ENCODE measurements around the gene ZFP69B. TPM values are rescaled to one million over a fixed set of nuclear protein-coding genes. Genes with fewer than 3 reads are reported as not detected.

The ZFP69B gene
- polyA plus RNA-seq, 1 of the 3 experiments (the other 2 are of a cell fraction) = 1.7 TPM

DNA sequence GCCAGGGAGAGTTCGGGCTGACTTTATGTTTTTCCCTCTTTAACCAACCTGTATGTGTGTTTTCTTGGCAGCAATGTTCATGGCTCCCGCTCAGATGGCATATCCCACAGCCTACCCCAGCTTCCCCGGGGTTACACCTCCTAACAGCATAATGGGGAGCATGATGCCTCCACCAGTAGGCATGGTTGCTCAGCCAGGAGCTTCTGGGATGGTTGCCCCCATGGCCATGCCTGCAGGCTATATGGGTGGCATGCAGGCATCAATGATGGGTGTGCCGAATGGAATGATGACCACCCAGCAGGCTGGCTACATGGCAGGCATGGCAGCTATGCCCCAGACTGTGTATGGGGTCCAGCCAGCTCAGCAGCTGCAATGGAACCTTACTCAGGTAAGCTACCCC lies 33.6 kb upstream of the ZFP69B start:
- no peaks in the 10 kb centered on the region for H3K79me2 ChIP-seq (ENCODE audit: insufficient read depth)
- no peak for TF ChIP-seq CHD2 (IDR thresholded peaks at IDR 0.05; ENCODE audit: low read length, partially characterized antibody)
- no peak overlapping the region for H3K4me2 ChIP-seq
- CTCF ChIA-PET = interaction anchor here (0.7 to 2.0 kb wide), 6 partner anchors 8 to 273 kb away, joined by 3 to 6 read pairs (median 4); no protein-coding TSS in a partner anchor
- WGBS (ENCODE audit: low lambda C conversion rate) = 95% methylated on average over 4 of the region's 4 CpGs
- H3F3A ChIP-seq (replicated peaks; ENCODE audit: insufficient read depth) = no peaks in the 10 kb centered on the region
- H3K27ac ChIP-seq (ENCODE audit: low read depth in 2 of 2, low read length in 1 of 2) = no peak overlapping the region
- no peak overlapping the region for H3K4me3 ChIP-seq (ENCODE audit: low read depth in 2 of 2, low read length in 1 of 2)
- no peaks in the 10 kb centered on the region; a peak in 1 of 4 replicates for H3K4me1 ChIP-seq (ENCODE audit: control insufficient read depth in 1 of 2, insufficient read depth in 2 of 2, low read depth in 1 of 2, low read length in 1 of 2)
- no peak overlapping the region for H2AFZ ChIP-seq (ENCODE audit: low read depth)
- no peak for DNase-seq
- no peaks in the 10 kb centered on the region for H3K9me2 ChIP-seq
- no peak overlapping the region for H3K9ac ChIP-seq
- H3K9me3 ChIP-seq = no peaks in the 10 kb centered on the region
- POLR2A ChIA-PET = no interaction called here
- H3K36me3 ChIP-seq (replicated peaks in 1 of 2; ENCODE audit: control insufficient read depth in 1 of 2, insufficient read depth in 2 of 2, low read length in 1 of 2) = peaks cover 35 to 56% of the 10 kb centered on the region in 2 experiments
- no peaks in the 10 kb centered on the region for H3K27me3 ChIP-seq (ENCODE audit: insufficient read depth)
- no peaks in the 10 kb centered on the region for H4K20me1 ChIP-seq (ENCODE audit: insufficient read depth)

DNA sequence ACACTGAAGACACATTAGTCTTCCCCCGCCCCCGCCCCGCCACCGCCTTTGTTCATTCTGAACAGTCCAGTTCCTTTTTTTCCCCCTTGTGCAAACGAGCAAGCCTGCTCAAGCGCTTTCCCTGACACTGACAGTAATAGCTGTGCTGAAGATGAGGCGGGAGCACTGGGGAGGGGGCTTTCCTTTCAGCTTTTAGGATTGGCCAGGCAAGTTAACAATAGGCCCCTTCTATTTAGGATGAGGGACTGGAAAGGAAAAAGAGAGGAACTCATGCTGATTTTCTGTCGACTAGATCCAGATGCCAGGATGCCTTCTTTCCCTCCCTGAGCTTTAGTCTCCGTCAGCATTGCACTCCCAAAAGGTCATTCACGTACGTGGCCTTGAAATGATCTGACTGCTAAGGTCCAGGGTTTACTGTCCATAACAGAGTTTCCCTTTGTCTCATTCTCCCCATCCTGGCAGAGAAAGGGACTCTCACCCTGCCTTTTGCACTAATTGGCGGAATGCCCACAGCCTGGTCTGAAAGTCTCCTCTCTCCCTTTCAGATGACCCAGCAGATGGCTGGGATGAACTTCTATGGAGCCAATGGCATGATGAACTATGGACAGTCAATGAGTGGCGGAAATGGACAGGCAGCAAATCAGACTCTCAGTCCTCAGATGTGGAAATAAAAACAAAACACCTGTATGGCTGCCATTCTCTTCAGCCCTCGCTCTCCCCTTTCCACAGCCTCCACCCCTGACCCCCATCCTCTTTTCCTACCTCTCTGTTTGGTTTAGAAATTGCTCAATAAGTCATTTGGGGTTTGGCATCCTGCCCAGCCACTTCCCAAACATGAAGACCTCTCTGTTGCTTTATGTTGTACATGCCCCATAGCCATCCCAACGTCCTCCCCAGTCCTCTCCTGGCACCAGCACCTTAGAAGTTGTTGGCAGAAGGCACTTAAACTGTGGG lies 28.6 kb upstream of the ZFP69B start:
- ChIA-PET CTCF (interaction anchor here (1.3 to 2.4 kb wide), 3 partner anchors 17 to 278 kb away, joined by 5 to 9 read pairs (median 7); no protein-coding TSS in a partner anchor), POLR2A (no interaction called here)
- no peak overlapping the region for H3K4me2 ChIP-seq
- H3K4me3 ChIP-seq (ENCODE audit: low read depth in 2 of 2, low read length in 1 of 2) = no peak overlapping the region
- H2AFZ ChIP-seq (ENCODE audit: low read depth) = no peak overlapping the region
- 92% methylated on average over 15 of the region's 15 CpGs for WGBS (ENCODE audit: low lambda C conversion rate)
- no peak overlapping the region for H3K9ac ChIP-seq
- H3F3A ChIP-seq (replicated peaks; ENCODE audit: insufficient read depth) = no peaks in the 10 kb centered on the region
- no peaks in the 10 kb centered on the region for H3K4me1 ChIP-seq (ENCODE audit: control insufficient read depth in 1 of 2, insufficient read depth in 2 of 2, low read depth in 1 of 2, low read length in 1 of 2)
- H3K9me3 ChIP-seq = no peaks in the 10 kb centered on the region
- no peaks in the 10 kb centered on the region for H3K9me2 ChIP-seq
- H3K27ac ChIP-seq (ENCODE audit: low read depth in 2 of 2, low read length in 1 of 2) = no peak overlapping the region
- no peaks in the 10 kb centered on the region for H3K79me2 ChIP-seq (ENCODE audit: insufficient read depth)
- no peaks in the 10 kb centered on the region for H3K27me3 ChIP-seq (ENCODE audit: insufficient read depth)
- H4K20me1 ChIP-seq (ENCODE audit: insufficient read depth) = no peaks in the 10 kb centered on the region
- TF ChIP-seq POLR2AphosphoS5 (IDR thresholded peaks at IDR 0.05; ENCODE audit: low read depth, low read length) = no peak
- TF ChIP-seq FOXJ3 (CRISPR knock-in tag; IDR thresholded peaks at IDR 0.05) = no peak
- no peak for TF ChIP-seq FOSL2 (IDR thresholded peaks at IDR 0.05; ENCODE audit: borderline replicate concordance, low read depth)
- TF ChIP-seq SMC3 (IDR thresholded peaks at IDR 0.05; ENCODE audit: low read depth, low read length) = no peak
- TF ChIP-seq YY1 (IDR thresholded peaks at IDR 0.05; ENCODE audit: low read depth) = no peak
- no peak for DNase-seq
- H3K36me3 ChIP-seq (replicated peaks in 1 of 2; ENCODE audit: control insufficient read depth in 1 of 2, insufficient read depth in 2 of 2, low read length in 1 of 2) = peaks cover 28 to 29% of the 10 kb centered on the region in 2 experiments

DNA sequence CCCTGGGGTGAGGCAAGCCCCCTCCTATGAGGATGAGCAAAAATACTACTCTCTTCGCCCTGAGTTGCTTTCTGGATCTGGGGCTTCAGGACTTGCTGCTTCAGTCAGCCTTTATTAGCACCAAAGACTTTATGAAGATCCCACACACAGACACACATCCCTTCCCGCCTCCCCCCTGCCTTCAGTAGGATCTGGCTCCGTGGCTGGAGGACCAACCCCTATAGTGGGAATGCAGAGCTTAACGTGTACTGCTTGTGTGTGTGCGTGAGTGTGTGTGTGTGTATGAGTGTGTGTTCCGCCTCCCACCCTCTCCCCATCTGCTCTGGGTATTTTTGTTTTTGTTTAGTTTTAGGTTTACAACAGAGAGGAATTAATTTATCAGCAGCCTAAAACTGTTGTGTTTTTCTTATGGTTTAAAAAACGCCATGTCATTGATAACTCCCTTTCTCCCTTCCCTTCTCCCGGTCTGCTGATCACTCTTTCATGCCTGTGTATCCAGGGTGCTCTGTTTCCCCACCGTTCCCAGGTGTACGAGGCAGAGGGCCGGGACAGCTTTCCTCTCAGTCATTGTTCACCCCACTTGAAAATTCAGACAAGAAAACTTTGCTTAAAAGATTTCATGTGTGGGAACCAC lies 27.5 kb upstream of the ZFP69B start:
- ChIA-PET POLR2A (no interaction called here), CTCF (interaction anchor here (1.3 to 2.4 kb wide), 2 partner anchors 84 to 279 kb away, joined by 5 to 9 read pairs; no protein-coding TSS in a partner anchor)
- Histone ChIP-seq H4K20me1 (ENCODE audit: insufficient read depth) (no peaks in the 10 kb centered on the region), H3K9me2 (no peaks in the 10 kb centered on the region), H3F3A (replicated peaks; ENCODE audit: insufficient read depth) (no peaks in the 10 kb centered on the region), H3K4me2 (no peak overlapping the region), H3K4me3 (ENCODE audit: low read depth in 2 of 2, low read length in 1 of 2) (no peak overlapping the region), H3K9me3 (no peaks in the 10 kb centered on the region), H3K9ac (no peak overlapping the region), H3K27me3 (ENCODE audit: insufficient read depth) (no peaks in the 10 kb centered on the region), H3K4me1 (ENCODE audit: control insufficient read depth in 1 of 2, insufficient read depth in 2 of 2, low read depth in 1 of 2, low read length in 1 of 2) (no peaks in the 10 kb centered on the region), H3K79me2 (ENCODE audit: insufficient read depth) (no peaks in the 10 kb centered on the region), H3K36me3 (replicated peaks in 1 of 2; ENCODE audit: control insufficient read depth in 1 of 2, insufficient read depth in 2 of 2, low read length in 1 of 2) (peaks cover 17 to 19% of the 10 kb centered on the region in 2 experiments), H2AFZ (ENCODE audit: low read depth) (no peak overlapping the region), H3K27ac (ENCODE audit: low read depth in 2 of 2, low read length in 1 of 2) (no peak overlapping the region)
- WGBS (ENCODE audit: low lambda C conversion rate) = 96% methylated on average over 11 of the region's 11 CpGs
- TF ChIP-seq YY1 (IDR thresholded peaks at IDR 0.05; ENCODE audit: low read depth) (no peak), SMC3 (IDR thresholded peaks at IDR 0.05; ENCODE audit: low read depth, low read length) (no peak), POLR2AphosphoS5 (IDR thresholded peaks at IDR 0.05; ENCODE audit: low read depth, low read length) (no peak), TCF12 (IDR thresholded peaks at IDR 0.05) (no peak), JUND (IDR thresholded peaks at IDR 0.05) (no peak)
- TF ChIP-seq, protein P1, sequence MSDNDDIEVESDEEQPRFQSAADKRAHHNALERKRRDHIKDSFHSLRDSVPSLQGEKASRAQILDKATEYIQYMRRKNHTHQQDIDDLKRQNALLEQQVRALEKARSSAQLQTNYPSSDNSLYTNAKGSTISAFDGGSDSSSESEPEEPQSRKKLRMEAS (IDR thresholded peaks at IDR 0.05; ENCODE audit: low read depth) = no peak
- TF ChIP-seq, protein P2, sequence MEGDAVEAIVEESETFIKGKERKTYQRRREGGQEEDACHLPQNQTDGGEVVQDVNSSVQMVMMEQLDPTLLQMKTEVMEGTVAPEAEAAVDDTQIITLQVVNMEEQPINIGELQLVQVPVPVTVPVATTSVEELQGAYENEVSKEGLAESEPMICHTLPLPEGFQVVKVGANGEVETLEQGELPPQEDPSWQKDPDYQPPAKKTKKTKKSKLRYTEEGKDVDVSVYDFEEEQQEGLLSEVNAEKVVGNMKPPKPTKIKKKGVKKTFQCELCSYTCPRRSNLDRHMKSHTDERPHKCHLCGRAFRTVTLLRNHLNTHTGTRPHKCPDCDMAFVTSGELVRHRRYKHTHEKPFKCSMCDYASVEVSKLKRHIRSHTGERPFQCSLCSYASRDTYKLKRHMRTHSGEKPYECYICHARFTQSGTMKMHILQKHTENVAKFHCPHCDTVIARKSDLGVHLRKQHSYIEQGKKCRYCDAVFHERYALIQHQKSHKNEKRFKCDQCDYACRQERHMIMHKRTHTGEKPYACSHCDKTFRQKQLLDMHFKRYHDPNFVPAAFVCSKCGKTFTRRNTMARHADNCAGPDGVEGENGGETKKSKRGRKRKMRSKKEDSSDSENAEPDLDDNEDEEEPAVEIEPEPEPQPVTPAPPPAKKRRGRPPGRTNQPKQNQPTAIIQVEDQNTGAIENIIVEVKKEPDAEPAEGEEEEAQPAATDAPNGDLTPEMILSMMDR (IDR thresholded peaks at IDR 0.05) = no peak
- DNase-seq = no peak

All from SK-N-SH (cell line).